ENCODE measurements around the gene GPRASP1.

GRCh38 chrX:102624105-102624504 is 27.2 kb upstream of the GPRASP1 start:
- no peak for TF ChIP-seq CTCF (conservative IDR thresholded peaks at IDR 0.05; ENCODE audit: low read length)
- TF ChIP-seq EZH2phosphoT487 (IDR thresholded peaks at IDR 0.05; ENCODE audit: borderline replicate concordance): no peak
